ENCODE results near the gene KLHL29. TPM values are rescaled to one million over a fixed set of nuclear protein-coding genes. Genes with fewer than 3 reads are reported as not detected.

KLHL29 gene
- total and polyA plus RNA-seq, 2 of the 13 experiments (the other 11 are each of a cell fraction or from before 2014, with no cell fraction given) = 0.01 TPM; not detected in 1

GRCh38 chr2:23656597-23656973 lies 271.6 kb downstream of the KLHL29 start:
- no TSS peak for BruUV-seq (replicated peaks)
- 35% methylated on average over 7 of the region's 10 CpGs for WGBS (ENCODE audit: low lambda C conversion rate)
- Histone ChIP-seq H3K4me1 (ENCODE audit: insufficient read depth, low read length) (peaks cover 36% of the 10 kb centered on the region), H3K4me3 (replicated peaks in 1 of 3; ENCODE audit: insufficient read depth in 1 of 3, low read depth in 2 of 3, low read length in 3 of 3) (no peak overlapping the region), H3K27me3 (ENCODE audit: control insufficient read depth in 1 of 2, insufficient read depth in 2 of 2, low read length in 2 of 2) (peaks cover 0 to 26% of the 10 kb centered on the region in 2 experiments; a peak in 3 of 5 replicates), H3K4me2 (ENCODE audit: low read depth, low read length) (no peak overlapping the region), H3K9me3 (ENCODE audit: low read length) (no peaks in the 10 kb centered on the region), H4K20me1 (ENCODE audit: insufficient read depth, low read length) (no peaks in the 10 kb centered on the region), H3K27ac (ENCODE audit: extremely low read length, insufficient read depth, low read length) (no peak overlapping the region), H3K79me2 (ENCODE audit: insufficient read depth, low read length) (no peaks in the 10 kb centered on the region), H3K9ac (ENCODE audit: insufficient read depth, low read depth, low read length) (no peak overlapping the region), H2AFZ (ENCODE audit: low read length) (no peak overlapping the region), H3K36me3 (replicated peaks in 1 of 2; ENCODE audit: control insufficient read depth in 1 of 2, insufficient read depth in 2 of 2, low read length in 2 of 2) (no peaks in the 10 kb centered on the region)
- DNase-seq (ENCODE audit: low spot score) (no peak), ATAC-seq (no peak), FAIRE-seq (no peak)
- in situ Hi-C loops (cut with HindIII; ENCODE audit: extremely low pct_ligation_motif_present, low pct_unique_long_range_greater_than_20kb) = no loop called here
- POLR2A ChIA-PET = no interaction called here
- intact Hi-C loops (cut with micrococcal nuclease; ENCODE audit: unreplicated experiment) = no loop called here
- CTCF ChIA-PET (ENCODE audit: low intra/inter-chr PET ratio, low total read pairs) = no interaction called here
- no peak for TF ChIP-seq SUZ12 (IDR thresholded peaks at IDR 0.05; ENCODE audit: low read depth, low read length)
- TF ChIP-seq ZNF33A (CRISPR knock-in tag; IDR thresholded peaks at IDR 0.05; ENCODE audit: borderline replicate concordance) = no peak
- no peak for TF ChIP-seq KMT2B (CRISPR knock-in tag; IDR thresholded peaks at IDR 0.05)

GRCh38 chr2:23657371-23657770 lies 272.4 kb downstream of the KLHL29 start:
- no peak for TF ChIP-seq MZF1 (CRISPR knock-in tag; IDR thresholded peaks at IDR 0.05; ENCODE audit: borderline replicate concordance)
- TF ChIP-seq ZNF784 (CRISPR knock-in tag; IDR thresholded peaks at IDR 0.05; ENCODE audit: borderline replicate concordance) = no peak
- ChIA-PET POLR2A (no interaction called here), CTCF (ENCODE audit: low intra/inter-chr PET ratio, low total read pairs) (no interaction called here)
- no peak overlapping the region for H3K9ac ChIP-seq (ENCODE audit: insufficient read depth, low read depth, low read length)
- H3K27me3 ChIP-seq (ENCODE audit: control insufficient read depth in 1 of 2, insufficient read depth in 2 of 2, low read length in 2 of 2) = peaks cover 0 to 26% of the 10 kb centered on the region in 2 experiments; a peak in 2 of 5 replicates
- 47% methylated on average over 1 of the region's 1 CpG for WGBS (ENCODE audit: low lambda C conversion rate)
- no peak overlapping the region for H3K27ac ChIP-seq (ENCODE audit: extremely low read length, insufficient read depth, low read length)
- FAIRE-seq (no peak), DNase-seq (ENCODE audit: low spot score) (no peak), ATAC-seq (no peak)
- H3K79me2 ChIP-seq (ENCODE audit: insufficient read depth, low read length) = no peaks in the 10 kb centered on the region
- no peaks in the 10 kb centered on the region for H3K36me3 ChIP-seq (replicated peaks in 1 of 2; ENCODE audit: control insufficient read depth in 1 of 2, insufficient read depth in 2 of 2, low read length in 2 of 2)
- in situ Hi-C loops (cut with HindIII; ENCODE audit: extremely low pct_ligation_motif_present, low pct_unique_long_range_greater_than_20kb) = no loop called here
- H3K9me3 ChIP-seq (ENCODE audit: low read length) = no peaks in the 10 kb centered on the region
- no peak overlapping the region for H3K4me3 ChIP-seq (replicated peaks in 1 of 3; ENCODE audit: insufficient read depth in 1 of 3, low read depth in 2 of 3, low read length in 3 of 3)
- intact Hi-C loops (cut with micrococcal nuclease; ENCODE audit: unreplicated experiment) = no loop called here
- peaks cover 44% of the 10 kb centered on the region for H3K4me1 ChIP-seq (ENCODE audit: insufficient read depth, low read length)
- H4K20me1 ChIP-seq (ENCODE audit: insufficient read depth, low read length) = no peaks in the 10 kb centered on the region
- no TSS peak for BruUV-seq (replicated peaks)
- no peak overlapping the region for H2AFZ ChIP-seq (ENCODE audit: low read length)
- no peak overlapping the region for H3K4me2 ChIP-seq (ENCODE audit: low read depth, low read length)

Measured in HepG2 (cell line).